HFF-Myc (cell line): Measurements from ENCODE around the gene LMF2.

Experiments
- DNase-seq: peaks from one replicate; pipeline ENCODE4 v3.0.0-alpha.2; 2011; ENCODE audit warnings: low read depth; ENCODE audit errors: extremely low read depth
- H3K4me3 ChIP-seq: replicated peaks from 2 replicates; pipeline ENCODE4 v1.5.1; 2011; ENCODE audit warnings: low read depth, mild to moderate bottlenecking, control low read depth, low read length
- CTCF ChIP-seq: IDR thresholded peaks from 2 replicates; pipeline ENCODE4 v1.5.1; 2012; ENCODE audit warnings: mild to moderate bottlenecking, low read depth, low read length, control low read depth; ENCODE audit errors: missing control alignments

LMF2 gene

GRCh38 chr22:50482107-50483074 is 25.1 kb downstream of the LMF2 start:
- TF ChIP-seq CTCF, result no peak
- DNase-seq, result no peak
- H3K4me3 ChIP-seq, result peak overlapping the region; percentile 25

GRCh38 chr22:50481440-50482106 is 25.9 kb downstream of the LMF2 start, which contains the start of gene ADM2:
ADM2 (plus strand) TSS chr22:50481543; CDS start chr22:50481848, 305 bp downstream.
- DNase-seq, result no peak
- no peak for TF ChIP-seq CTCF
- H3K4me3 ChIP-seq, result peak within 1 kb of the TSS; percentile 25

DNA sequence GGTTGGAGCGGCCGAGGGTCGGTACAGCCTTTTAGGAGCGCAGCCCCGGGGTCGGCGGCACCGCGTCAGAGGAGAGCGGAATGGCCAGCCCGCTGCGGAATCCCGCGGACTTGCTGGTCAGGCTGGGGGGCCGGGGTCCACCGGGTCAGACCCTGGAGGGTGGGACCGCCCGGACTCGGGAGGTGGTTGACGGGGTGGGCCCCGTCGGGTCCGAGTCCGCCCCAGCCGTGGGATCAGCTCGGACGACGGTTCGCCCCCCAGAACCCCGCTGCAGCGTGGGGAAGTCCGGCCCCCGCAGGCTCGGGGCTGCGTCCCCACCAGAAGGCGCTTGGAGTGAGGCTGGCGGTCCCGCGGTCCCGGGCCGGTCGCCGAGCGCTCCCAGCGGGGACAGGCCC is 26.5 kb downstream of the LMF2 start:
- DNase-seq, result no peak
- no peak overlapping the region for H3K4me3 ChIP-seq
- TF ChIP-seq CTCF, result no peak

- no peak overlapping the region for H3K4me3 ChIP-seq
- no peak for TF ChIP-seq CTCF
- no peak for DNase-seq
Measured at GRCh38 chr22:50479721-50480120, 27.8 kb downstream of the LMF2 start.

DNA sequence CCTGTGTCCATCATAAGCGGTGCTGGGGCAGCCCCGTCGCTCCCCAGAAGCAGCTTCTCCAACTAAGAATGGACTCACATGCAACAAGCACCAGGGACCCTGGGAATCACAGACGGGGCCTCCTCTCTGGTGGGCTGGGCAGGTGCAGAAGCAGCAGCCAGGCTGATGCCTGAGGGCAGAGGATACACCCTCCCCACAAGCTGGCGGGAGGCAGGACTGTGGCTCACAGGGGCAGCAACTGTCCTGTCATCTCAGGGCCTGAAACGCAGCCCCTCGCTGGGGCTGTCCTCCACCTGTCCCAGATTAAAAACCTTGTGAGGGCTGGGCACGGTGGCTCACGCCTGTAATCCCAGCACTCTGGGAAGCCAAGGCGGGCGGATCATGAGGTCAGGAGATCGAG is 29.6 kb downstream of the LMF2 start:
- H3K4me3 ChIP-seq, result no peak overlapping the region
- DNase-seq, result no peak

GRCh38 chr22:50476868-50477267 is 30.6 kb downstream of the LMF2 start:
- TF ChIP-seq CTCF, result no peak
- no peak for DNase-seq
- no peak overlapping the region for H3K4me3 ChIP-seq

More for the DNA sequence above, 29.6 kb downstream of the LMF2 start:
- TF ChIP-seq CTCF, result no peak
